ENCODE measurements around the gene CDX2.
"Not testable (repeated sequence)": the region's sequence is repeated elsewhere in the genome, so short reads cannot be mapped to it uniquely, and the experiment has no call there.

Gene CDX2

GRCh38 chr13:27969082-27969865 is at the start of gene CDX2:
TSS of gene CDX2 (minus strand) at chr13:27969315. CDS start at chr13:27969006, 309 bp downstream.
- no peak for DNase-seq

GRCh38 chr13:28014301-28014700 is 45.2 kb upstream of the CDX2 start:
- no peak for DNase-seq

- DNase-seq = no peak
Measured at GRCh38 chr13:28013482-28013881, 44.4 kb upstream of the CDX2 start.

GRCh38 chr13:28012896-28013295 is 43.8 kb upstream of the CDX2 start:
- no peak for DNase-seq

GRCh38 chr13:28012383-28012782 is 43.3 kb upstream of the CDX2 start:
- DNase-seq = no peak

GRCh38 chr13:28010046-28010445 is 40.9 kb upstream of the CDX2 start:
- DNase-seq = no peak

- DNase-seq = not testable (repeated sequence)
Measured at GRCh38 chr13:28005016-28005415, 35.9 kb upstream of the CDX2 start.

- DNase-seq = no peak
Measured at GRCh38 chr13:28002886-28003698, 34.0 kb upstream of the CDX2 start.

GRCh38 chr13:28001837-28002473 is 32.8 kb upstream of the CDX2 start:
- no peak for DNase-seq

GRCh38 chr13:28001049-28001448 is 31.9 kb upstream of the CDX2 start:
- no peak for DNase-seq

GRCh38 chr13:28000567-28000966 is 31.5 kb upstream of the CDX2 start:
- DNase-seq = no peak

- no peak for DNase-seq
Measured at GRCh38 chr13:27997904-27998522, 28.9 kb upstream of the CDX2 start.

GRCh38 chr13:27991881-27992280 is 22.8 kb upstream of the CDX2 start:
- DNase-seq = no peak

- no peak for DNase-seq
Measured at GRCh38 chr13:27988520-27988919, 19.4 kb upstream of the CDX2 start, which contains the start of gene URAD. TSS of gene URAD (minus strand) at chr13:27988693. CDS start at chr13:27988637, 56 bp downstream.

GRCh38 chr13:27985600-27985999 is 16.5 kb upstream of the CDX2 start:
- no peak for DNase-seq

- DNase-seq = no peak
Measured at GRCh38 chr13:27982361-27982760, 13.2 kb upstream of the CDX2 start.

- no peak for DNase-seq
Measured at GRCh38 chr13:27981006-27981708, 12.0 kb upstream of the CDX2 start.

- no peak for DNase-seq
Measured at GRCh38 chr13:27980280-27980998, 11.3 kb upstream of the CDX2 start.

- no peak for DNase-seq
Measured at GRCh38 chr13:27979765-27980279, 10.7 kb upstream of the CDX2 start.

- no peak for DNase-seq
Measured at GRCh38 chr13:27979001-27979643, 10.0 kb upstream of the CDX2 start.

Measured in stimulated activated CD4-positive, alpha-beta T cell treated with anti-CD3 and anti-CD28 coated beads, Interleukin-12 subunit alpha, Interleukin-12 subunit beta, amount 100 ng/mL, for 4 hours (primary cell).